ENCODE results near the gene FBXW8. TPM values are rescaled to one million over a fixed set of nuclear protein-coding genes. Genes with fewer than 3 reads are reported as not detected.

Gene FBXW8
- total RNA-seq, 4 donors from 2014 or later = 4.7 to 28.9 (median 9.2) TPM

GRCh38 chr12:117011988-117012805 lies 101.4 kb downstream of the FBXW8 start:
- H3K27ac ChIP-seq = no peak overlapping the region
- H3K4me3 ChIP-seq = no peak overlapping the region
- no peak for DNase-seq
- H3K27me3 ChIP-seq = no peaks in the 10 kb centered on the region
- no peaks in the 10 kb centered on the region for H3K9me3 ChIP-seq
- H3K4me1 ChIP-seq = no peaks in the 10 kb centered on the region
- H3K36me3 ChIP-seq = peaks cover 0 to 11% (median 0%) of the 10 kb centered on the region in 3 donors
- no peak for TF ChIP-seq POLR2A (IDR thresholded peaks at IDR 0.05)
- TF ChIP-seq, protein P1, sequence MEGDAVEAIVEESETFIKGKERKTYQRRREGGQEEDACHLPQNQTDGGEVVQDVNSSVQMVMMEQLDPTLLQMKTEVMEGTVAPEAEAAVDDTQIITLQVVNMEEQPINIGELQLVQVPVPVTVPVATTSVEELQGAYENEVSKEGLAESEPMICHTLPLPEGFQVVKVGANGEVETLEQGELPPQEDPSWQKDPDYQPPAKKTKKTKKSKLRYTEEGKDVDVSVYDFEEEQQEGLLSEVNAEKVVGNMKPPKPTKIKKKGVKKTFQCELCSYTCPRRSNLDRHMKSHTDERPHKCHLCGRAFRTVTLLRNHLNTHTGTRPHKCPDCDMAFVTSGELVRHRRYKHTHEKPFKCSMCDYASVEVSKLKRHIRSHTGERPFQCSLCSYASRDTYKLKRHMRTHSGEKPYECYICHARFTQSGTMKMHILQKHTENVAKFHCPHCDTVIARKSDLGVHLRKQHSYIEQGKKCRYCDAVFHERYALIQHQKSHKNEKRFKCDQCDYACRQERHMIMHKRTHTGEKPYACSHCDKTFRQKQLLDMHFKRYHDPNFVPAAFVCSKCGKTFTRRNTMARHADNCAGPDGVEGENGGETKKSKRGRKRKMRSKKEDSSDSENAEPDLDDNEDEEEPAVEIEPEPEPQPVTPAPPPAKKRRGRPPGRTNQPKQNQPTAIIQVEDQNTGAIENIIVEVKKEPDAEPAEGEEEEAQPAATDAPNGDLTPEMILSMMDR (IDR thresholded peaks at IDR 0.05) = no peak

GRCh38 chr12:117013726-117014125 lies 103.0 kb downstream of the FBXW8 start:
- no peak overlapping the region for H3K27ac ChIP-seq
- TF ChIP-seq POLR2A (IDR thresholded peaks at IDR 0.05) = no peak
- TF ChIP-seq, protein P1 (IDR thresholded peaks at IDR 0.05) = no peak
- H3K27me3 ChIP-seq = no peaks in the 10 kb centered on the region
- no peak for DNase-seq
- no peak overlapping the region for H3K4me3 ChIP-seq
- H3K4me1 ChIP-seq = no peaks in the 10 kb centered on the region
- H3K9me3 ChIP-seq = no peaks in the 10 kb centered on the region
- peaks cover 0 to 11% (median 0%) of the 10 kb centered on the region in 3 donors for H3K36me3 ChIP-seq

DNA sequence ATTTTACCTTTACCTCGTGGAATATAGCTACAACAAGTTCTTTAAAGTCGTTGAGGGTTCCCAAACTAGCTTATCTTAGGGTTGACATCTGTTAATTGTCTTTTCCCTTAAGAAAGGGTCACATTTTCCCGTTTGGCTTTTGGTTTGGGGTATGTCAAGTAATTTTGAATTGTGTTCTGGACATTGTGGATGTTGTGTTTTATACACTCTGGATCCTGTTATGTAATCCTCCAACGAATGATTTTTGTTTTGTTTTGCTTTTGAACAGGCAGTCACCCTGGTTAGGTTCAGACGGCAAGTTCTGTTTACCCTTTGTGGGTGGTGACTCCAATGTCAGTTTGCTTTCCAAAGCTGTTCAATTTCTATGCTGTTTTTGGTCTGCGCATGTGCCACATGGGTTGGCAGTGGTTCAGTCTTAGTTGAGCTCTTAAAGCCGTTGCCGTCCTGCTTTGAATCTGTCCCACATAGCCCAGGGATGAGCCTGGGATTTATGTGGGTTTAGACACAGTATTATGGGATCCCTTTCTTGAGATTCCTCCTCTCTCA lies 103.7 kb downstream of the FBXW8 start:
- no peak overlapping the region for H3K4me3 ChIP-seq
- no peaks in the 10 kb centered on the region for H3K9me3 ChIP-seq
- DNase-seq = no peak
- TF ChIP-seq, protein P1 (IDR thresholded peaks at IDR 0.05) = no peak
- no peak for TF ChIP-seq POLR2A (IDR thresholded peaks at IDR 0.05)
- H3K36me3 ChIP-seq = peaks cover 0 to 11% (median 0%) of the 10 kb centered on the region in 3 donors
- no peaks in the 10 kb centered on the region for H3K4me1 ChIP-seq
- no peak overlapping the region for H3K27ac ChIP-seq
- H3K27me3 ChIP-seq = no peaks in the 10 kb centered on the region

DNA sequence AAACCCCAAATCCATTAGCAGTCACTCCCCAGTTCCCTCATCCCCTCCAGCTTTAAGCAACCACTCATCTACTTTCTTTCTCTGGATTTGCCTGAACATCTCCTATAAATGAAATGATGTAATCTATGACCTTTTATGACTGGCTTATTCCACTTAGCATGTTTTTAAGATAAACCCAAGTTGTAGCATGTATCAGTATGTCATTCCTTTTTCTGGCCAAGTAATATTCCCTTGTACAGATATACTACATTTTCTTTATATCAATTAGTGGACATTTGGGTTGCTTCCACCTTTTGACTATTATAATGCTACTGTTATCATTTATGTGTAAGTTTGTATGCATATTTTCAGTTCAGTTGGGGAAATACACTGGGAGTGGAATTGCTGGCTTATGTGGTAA lies 105.1 kb downstream of the FBXW8 start:
- no peaks in the 10 kb centered on the region for H3K4me1 ChIP-seq
- H3K27me3 ChIP-seq = no peaks in the 10 kb centered on the region
- H3K27ac ChIP-seq = no peak overlapping the region
- H3K9me3 ChIP-seq = no peaks in the 10 kb centered on the region
- no peak overlapping the region for H3K4me3 ChIP-seq
- H3K36me3 ChIP-seq = peaks cover 0 to 11% (median 0%) of the 10 kb centered on the region in 3 donors
- TF ChIP-seq, protein P1 (IDR thresholded peaks at IDR 0.05) = no peak
- TF ChIP-seq POLR2A (IDR thresholded peaks at IDR 0.05) = no peak
- DNase-seq = no peak

DNA sequence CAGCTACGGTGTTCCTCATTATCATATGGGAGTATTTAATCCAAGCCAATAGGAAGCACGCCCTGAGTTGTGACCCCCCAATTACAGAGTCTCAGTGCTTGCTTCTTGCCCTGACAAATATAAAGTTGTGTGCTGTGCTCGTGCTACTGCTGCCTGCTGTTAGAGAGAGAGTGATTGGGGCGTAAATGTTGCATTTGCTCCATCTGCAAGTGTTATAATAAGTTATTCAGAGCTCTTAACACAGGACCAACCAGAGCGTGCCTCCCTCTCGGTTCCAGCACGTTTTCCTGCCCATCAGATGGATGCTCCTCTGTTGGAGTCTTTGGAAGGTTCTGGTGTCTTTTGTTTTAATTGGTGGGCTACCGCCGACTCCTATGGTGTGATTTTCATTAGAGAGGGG lies 107.1 kb downstream of the FBXW8 start:
- no peak for DNase-seq
- no peak overlapping the region for H3K4me3 ChIP-seq
- no peaks in the 10 kb centered on the region for H3K9me3 ChIP-seq
- TF ChIP-seq POLR2A (IDR thresholded peaks at IDR 0.05) = no peak
- TF ChIP-seq, protein P1 (IDR thresholded peaks at IDR 0.05) = no peak
- H3K4me1 ChIP-seq = no peaks in the 10 kb centered on the region
- no peak overlapping the region for H3K27ac ChIP-seq
- no peaks in the 10 kb centered on the region for H3K27me3 ChIP-seq
- peaks cover 0 to 11% (median 0%) of the 10 kb centered on the region in 3 donors for H3K36me3 ChIP-seq
